ENCODE measurements around the gene XPNPEP3.

DNA sequence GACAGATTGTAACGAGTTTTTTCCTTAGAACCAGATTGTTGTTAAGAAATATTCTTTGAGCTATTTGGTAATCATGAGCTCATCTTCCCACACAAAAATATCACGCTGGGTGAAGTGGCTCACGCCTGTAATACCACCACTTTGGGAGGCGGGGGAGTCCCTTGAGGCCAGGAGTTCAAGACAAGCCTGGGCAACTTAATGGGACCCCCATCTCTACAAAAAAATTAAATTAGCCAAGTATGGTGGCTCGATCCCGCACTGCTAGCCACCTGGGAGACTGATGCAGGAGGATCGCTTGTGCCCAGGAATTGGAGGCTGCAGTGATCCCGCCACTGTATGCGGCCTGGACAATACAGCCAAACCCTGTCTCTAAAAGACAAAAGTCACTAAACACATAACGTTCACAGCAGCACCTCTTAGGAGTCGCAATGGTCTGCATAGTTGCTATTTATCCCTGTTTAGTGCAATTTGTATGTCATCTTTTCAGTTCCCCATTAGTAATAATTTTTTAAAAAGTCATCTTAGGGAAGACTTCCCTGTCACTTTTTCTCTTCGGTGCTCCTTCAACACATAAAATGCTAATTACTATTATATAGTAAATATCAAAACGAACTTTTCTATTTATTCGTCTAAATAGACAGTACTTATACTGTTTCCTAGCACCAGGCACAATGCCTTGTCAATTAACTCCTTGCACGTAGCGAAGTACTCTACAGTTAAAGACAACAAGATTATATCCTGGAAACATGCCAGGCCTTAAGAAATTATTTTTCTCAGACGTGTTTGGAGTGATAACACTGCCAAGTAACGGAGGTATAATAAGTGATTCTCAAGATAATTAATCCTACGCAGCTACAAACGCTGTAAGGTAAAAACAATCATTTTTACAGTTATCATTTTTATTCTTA is 1.6 kb upstream of the XPNPEP3 start:
- no peak for TF ChIP-seq EZH2 (IDR thresholded peaks at IDR 0.05; ENCODE audit: low read length)
- TF ChIP-seq, protein P1, sequence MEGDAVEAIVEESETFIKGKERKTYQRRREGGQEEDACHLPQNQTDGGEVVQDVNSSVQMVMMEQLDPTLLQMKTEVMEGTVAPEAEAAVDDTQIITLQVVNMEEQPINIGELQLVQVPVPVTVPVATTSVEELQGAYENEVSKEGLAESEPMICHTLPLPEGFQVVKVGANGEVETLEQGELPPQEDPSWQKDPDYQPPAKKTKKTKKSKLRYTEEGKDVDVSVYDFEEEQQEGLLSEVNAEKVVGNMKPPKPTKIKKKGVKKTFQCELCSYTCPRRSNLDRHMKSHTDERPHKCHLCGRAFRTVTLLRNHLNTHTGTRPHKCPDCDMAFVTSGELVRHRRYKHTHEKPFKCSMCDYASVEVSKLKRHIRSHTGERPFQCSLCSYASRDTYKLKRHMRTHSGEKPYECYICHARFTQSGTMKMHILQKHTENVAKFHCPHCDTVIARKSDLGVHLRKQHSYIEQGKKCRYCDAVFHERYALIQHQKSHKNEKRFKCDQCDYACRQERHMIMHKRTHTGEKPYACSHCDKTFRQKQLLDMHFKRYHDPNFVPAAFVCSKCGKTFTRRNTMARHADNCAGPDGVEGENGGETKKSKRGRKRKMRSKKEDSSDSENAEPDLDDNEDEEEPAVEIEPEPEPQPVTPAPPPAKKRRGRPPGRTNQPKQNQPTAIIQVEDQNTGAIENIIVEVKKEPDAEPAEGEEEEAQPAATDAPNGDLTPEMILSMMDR (optimal IDR thresholded peaks at IDR 0.05 in 1 of 3, IDR thresholded peaks at IDR 0.05 in 1 of 3, conservative IDR thresholded peaks at IDR 0.05 in 1 of 3; ENCODE audit: extremely low read depth in 1 of 3, insufficient read depth in 2 of 3, low read length in 3 of 3), result no peak

All from keratinocyte (primary cell).